Measurements from ENCODE around the gene ICE1. TPM values are rescaled to one million over a fixed set of nuclear protein-coding genes. Genes with fewer than 3 reads are reported as not detected.

ICE1 gene
- total RNA-seq, 1 donor from 2014 or later: 36.4 TPM

DNA sequence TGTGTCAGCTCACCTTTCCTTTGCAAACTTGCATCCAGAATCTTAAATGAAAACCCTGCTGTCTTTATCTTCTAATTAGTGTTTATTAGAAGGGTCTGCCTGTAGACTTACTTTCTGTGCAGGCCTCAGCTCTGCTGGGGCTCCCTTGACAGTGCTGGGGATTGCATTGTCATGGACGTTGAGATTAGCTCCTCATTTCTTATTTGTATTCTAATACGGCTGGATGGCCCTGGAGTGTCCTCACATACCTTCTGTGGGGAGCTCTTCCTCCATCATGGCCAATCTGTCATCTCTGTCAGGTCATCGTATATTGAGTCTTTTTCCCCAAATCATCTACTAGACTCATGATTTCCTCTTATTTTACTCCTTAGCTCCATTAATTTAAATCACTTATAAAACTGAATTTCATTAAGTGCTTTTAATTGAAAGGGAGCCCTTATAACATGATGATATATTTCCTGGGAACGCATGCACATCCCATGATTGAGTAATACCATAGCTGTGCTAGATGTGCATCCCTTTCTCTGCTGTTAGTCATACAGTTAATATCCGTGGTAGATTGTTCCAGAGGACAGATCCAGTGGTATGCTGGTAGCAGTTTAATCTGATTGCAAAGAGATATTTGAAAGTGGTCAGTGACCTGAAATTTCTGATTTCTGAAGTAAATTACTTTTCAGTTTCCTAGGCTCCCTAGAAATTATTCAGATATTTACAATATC, 61.6 kb downstream of the ICE1 start:
- Mint-ChIP-seq H3K27me3 (ENCODE audit: low read depth) (no peaks in the 10 kb centered on the region), H3K27ac (ENCODE audit: unreplicated experiment) (no peak overlapping the region), H3K4me1 (ENCODE audit: low read depth) (no peaks in the 10 kb centered on the region), H3K9me3 (ENCODE audit: low read depth) (no peaks in the 10 kb centered on the region), H3K4me3 (ENCODE audit: unreplicated experiment) (no peak overlapping the region), H3K36me3 (ENCODE audit: low read depth) (peaks cover 11% of the 10 kb centered on the region)
- no peak for DNase-seq (ENCODE audit: low spot score)
- TF ChIP-seq, protein P1, sequence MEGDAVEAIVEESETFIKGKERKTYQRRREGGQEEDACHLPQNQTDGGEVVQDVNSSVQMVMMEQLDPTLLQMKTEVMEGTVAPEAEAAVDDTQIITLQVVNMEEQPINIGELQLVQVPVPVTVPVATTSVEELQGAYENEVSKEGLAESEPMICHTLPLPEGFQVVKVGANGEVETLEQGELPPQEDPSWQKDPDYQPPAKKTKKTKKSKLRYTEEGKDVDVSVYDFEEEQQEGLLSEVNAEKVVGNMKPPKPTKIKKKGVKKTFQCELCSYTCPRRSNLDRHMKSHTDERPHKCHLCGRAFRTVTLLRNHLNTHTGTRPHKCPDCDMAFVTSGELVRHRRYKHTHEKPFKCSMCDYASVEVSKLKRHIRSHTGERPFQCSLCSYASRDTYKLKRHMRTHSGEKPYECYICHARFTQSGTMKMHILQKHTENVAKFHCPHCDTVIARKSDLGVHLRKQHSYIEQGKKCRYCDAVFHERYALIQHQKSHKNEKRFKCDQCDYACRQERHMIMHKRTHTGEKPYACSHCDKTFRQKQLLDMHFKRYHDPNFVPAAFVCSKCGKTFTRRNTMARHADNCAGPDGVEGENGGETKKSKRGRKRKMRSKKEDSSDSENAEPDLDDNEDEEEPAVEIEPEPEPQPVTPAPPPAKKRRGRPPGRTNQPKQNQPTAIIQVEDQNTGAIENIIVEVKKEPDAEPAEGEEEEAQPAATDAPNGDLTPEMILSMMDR (IDR thresholded peaks at IDR 0.05): no peak

DNA sequence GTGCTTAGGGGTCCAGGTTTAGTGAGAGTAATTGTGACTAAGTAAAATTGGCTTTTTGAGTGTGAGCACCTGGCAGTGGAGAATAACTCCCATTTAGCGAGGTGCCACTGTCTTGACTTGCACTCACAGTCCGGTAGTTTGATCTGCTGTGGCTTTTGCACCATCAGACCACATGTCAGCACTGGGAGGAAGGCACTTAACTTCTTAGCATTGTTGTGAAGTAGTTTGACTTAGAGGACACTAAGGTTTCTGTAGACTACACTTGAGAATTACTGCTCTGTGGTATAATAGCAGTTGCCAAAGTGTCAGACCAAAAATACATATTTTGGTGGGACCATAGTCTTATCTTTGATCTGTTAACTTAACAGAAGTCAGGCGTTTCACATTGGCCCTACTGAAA, 63.6 kb downstream of the ICE1 start:
- DNase-seq (ENCODE audit: low spot score): no peak
- no peaks in the 10 kb centered on the region for H3K27me3 Mint-ChIP-seq (ENCODE audit: low read depth)
- no peak overlapping the region for H3K4me3 Mint-ChIP-seq (ENCODE audit: unreplicated experiment)
- TF ChIP-seq, protein P1 (IDR thresholded peaks at IDR 0.05): no peak
- peaks cover 11% of the 10 kb centered on the region for H3K36me3 Mint-ChIP-seq (ENCODE audit: low read depth)
- H3K9me3 Mint-ChIP-seq (ENCODE audit: low read depth): no peaks in the 10 kb centered on the region
- no peaks in the 10 kb centered on the region for H3K4me1 Mint-ChIP-seq (ENCODE audit: low read depth)
- no peak overlapping the region for H3K27ac Mint-ChIP-seq (ENCODE audit: unreplicated experiment)

DNA sequence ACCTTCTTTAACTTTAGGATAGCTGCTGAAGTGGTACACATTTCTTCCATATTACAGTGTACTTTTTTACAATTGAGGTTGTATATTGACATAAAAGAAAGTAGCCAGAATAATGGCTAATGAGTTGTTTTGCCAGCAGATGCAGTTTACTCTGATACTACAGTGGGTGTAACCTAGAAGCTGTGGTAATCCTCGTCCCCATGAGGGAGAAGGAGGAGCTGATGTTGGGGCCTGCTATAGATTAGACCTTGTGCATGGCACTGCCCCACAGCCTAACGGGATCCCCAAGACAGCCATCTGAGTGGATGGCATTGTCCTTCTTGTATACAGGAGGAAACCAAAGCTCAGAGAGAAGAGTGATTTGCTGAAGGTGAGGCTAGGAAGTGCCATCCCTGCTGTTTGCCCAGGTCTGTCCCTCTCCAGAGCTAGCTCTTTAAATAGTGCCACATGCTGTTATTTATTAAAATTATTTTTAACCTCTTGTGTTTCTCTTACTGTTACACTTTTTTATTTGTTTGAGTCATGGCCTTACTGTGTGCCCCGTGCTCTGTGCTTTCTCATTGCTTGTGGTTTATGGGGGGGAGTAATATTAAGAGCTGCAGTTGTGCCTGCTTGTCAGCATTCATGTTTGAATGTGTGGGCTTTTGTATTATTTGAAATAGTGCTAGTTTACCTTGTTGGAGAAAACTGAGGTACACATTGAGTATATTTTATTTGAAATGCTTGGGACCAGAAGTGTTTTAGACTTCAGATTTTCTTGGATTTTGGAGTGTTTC, 65.3 kb downstream of the ICE1 start:
- no peaks in the 10 kb centered on the region for H3K27me3 Mint-ChIP-seq (ENCODE audit: low read depth)
- H3K27ac Mint-ChIP-seq (ENCODE audit: unreplicated experiment): no peak overlapping the region
- H3K36me3 Mint-ChIP-seq (ENCODE audit: low read depth): peaks cover 9% of the 10 kb centered on the region
- no peak for DNase-seq (ENCODE audit: low spot score)
- no peak overlapping the region for H3K4me3 Mint-ChIP-seq (ENCODE audit: unreplicated experiment)
- H3K4me1 Mint-ChIP-seq (ENCODE audit: low read depth): peaks cover 7% of the 10 kb centered on the region
- H3K9me3 Mint-ChIP-seq (ENCODE audit: low read depth): no peaks in the 10 kb centered on the region
- TF ChIP-seq, protein P1 (IDR thresholded peaks at IDR 0.05): no peak

DNA sequence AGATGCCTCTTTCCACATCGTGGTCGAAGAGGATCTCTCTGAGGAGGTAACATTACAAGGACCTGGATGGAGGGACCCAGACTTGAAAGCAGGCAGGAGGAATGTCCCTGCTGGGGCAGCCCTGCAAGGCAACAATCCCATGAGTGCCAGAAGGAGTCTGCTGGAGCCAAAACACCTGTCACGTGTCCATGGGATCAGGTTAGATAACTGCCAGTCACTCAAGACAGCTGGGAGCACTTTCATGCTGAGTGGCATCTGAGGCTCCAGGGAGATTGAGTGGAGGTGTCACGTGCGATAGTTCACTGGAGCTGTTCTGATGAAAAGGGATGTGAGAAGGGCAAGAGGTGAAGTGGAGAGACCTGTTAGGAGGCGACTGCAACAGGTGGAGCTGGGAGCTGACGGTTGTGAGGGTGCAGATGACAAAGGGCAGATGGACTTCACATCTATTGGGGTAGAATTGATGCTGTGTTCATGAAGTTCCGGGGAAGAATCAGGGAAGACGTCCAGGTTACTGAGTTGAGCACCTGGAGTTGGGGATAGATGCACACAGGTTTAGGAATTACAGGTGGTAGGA, 68.4 kb downstream of the ICE1 start:
- Mint-ChIP-seq H3K4me3 (ENCODE audit: unreplicated experiment) (no peak overlapping the region), H3K27ac (ENCODE audit: unreplicated experiment) (no peak overlapping the region), H3K27me3 (ENCODE audit: low read depth) (no peaks in the 10 kb centered on the region), H3K36me3 (ENCODE audit: low read depth) (peaks cover 9% of the 10 kb centered on the region), H3K9me3 (ENCODE audit: low read depth) (no peaks in the 10 kb centered on the region), H3K4me1 (ENCODE audit: low read depth) (peaks cover 14% of the 10 kb centered on the region)
- DNase-seq (ENCODE audit: low spot score): no peak
- TF ChIP-seq, protein P1 (IDR thresholded peaks at IDR 0.05): no peak

All from chondrocyte (in vitro differentiated cells).